CD14-positive monocyte (primary cell): ENCODE data around the gene PLXDC1. TPM values are rescaled to one million over a fixed set of nuclear protein-coding genes. Genes with fewer than 3 reads are reported as not detected.
"Not testable (repeated sequence)": the region's sequence is repeated elsewhere in the genome, so short reads cannot be mapped to it uniquely, and the experiment has no call there.

ENCODE experiments used
- DNase-seq, 3 donors: peaks; one replicate each; pipeline ENCODE4 v3.0.0-alpha.2; 2011 to 2022
- H2AFZ ChIP-seq: 2 replicates; pipeline ENCODE4 v1.6.0; 2012; ENCODE audit warnings: mild to moderate bottlenecking, low read depth, low read length, inconsistent platforms; ENCODE audit not compliant: insufficient read depth, poor library complexity, severe bottlenecking
- H3K27ac ChIP-seq, 2 donors: 1 replicate in 1 of 2; 2 replicates in 1 of 2; pipeline ENCODE4 v1.5.1; 2012 to 2013; ENCODE audit warnings: low read length in 2 of 2, control low read depth in 1 of 2, inconsistent platforms in 1 of 2, low read depth in 1 of 2, mild to moderate bottlenecking in 1 of 2
- H3K27me3 ChIP-seq, 2 donors: one replicate each; pipeline versions ENCODE4 v1.6.0 to v1.6.1; 2011 to 2013; ENCODE audit warnings: low read length in 2 of 2; ENCODE audit not compliant: control insufficient read depth in 2 of 2, insufficient read depth in 2 of 2
- H3K36me3 ChIP-seq, 2 donors: replicated peaks in 1 of 2; 1 replicate in 1 of 2; 2 replicates in 1 of 2; pipeline versions ENCODE4 v1.5.1 to v1.6.1; 2012 to 2013; ENCODE audit warnings: low read length in 2 of 2, control low read depth in 1 of 2, inconsistent platforms in 1 of 2, mild to moderate bottlenecking in 1 of 2; ENCODE audit not compliant: insufficient read depth in 2 of 2, control insufficient read depth in 1 of 2
- H3K4me1 ChIP-seq, 2 donors: 1 replicate in 1 of 2; 2 replicates in 1 of 2; pipeline versions ENCODE4 v1.5.1 to v1.6.1; 2012 to 2013; ENCODE audit warnings: low read length in 2 of 2, control low read depth in 1 of 2, inconsistent platforms in 1 of 2, mild to moderate bottlenecking in 1 of 2, moderate library complexity in 1 of 2; ENCODE audit not compliant: insufficient read depth in 2 of 2, control insufficient read depth in 1 of 2
- H3K4me2 ChIP-seq: replicated peaks from 2 replicates; pipeline ENCODE3; 2012; ENCODE audit warnings: low read length, moderate library complexity, mild to moderate bottlenecking; ENCODE audit not compliant: poor library complexity, severe bottlenecking; ENCODE audit errors: extremely low read depth
- H3K4me3 ChIP-seq, 3 experiments: fragments of 200-600 bp in 1 of 3; sonication (generic) in 1 of 3; replicated peaks in 1 of 3; 1 replicate in 2 of 3; 2 replicates in 1 of 3; pipeline ENCODE4 v1.5.1; 2011 to 2013; ENCODE audit warnings: low read length in 3 of 3, mild to moderate bottlenecking in 3 of 3, control low read depth in 2 of 3, low read depth in 2 of 3, inconsistent platforms in 1 of 3, moderate library complexity in 1 of 3
- H3K79me2 ChIP-seq: 2 replicates; pipeline ENCODE4 v1.6.0; 2012; ENCODE audit warnings: mild to moderate bottlenecking, control low read depth, inconsistent platforms, low read length, moderate library complexity; ENCODE audit not compliant: insufficient read depth
- H3K9ac ChIP-seq: 2 replicates; pipeline ENCODE4 v1.6.0; 2017; ENCODE audit warnings: low read length, mild to moderate bottlenecking; ENCODE audit not compliant: insufficient read depth, poor library complexity, severe bottlenecking
- H3K9me3 ChIP-seq, 2 donors: replicated peaks in 1 of 2; 1 replicate in 1 of 2; 2 replicates in 1 of 2; pipeline versions ENCODE4 v1.5.1 to v1.6.1; 2012 to 2013; ENCODE audit warnings: low read length in 2 of 2, control low read depth in 1 of 2; ENCODE audit not compliant: control insufficient read depth in 1 of 2, insufficient read depth in 1 of 2
- H4K20me1 ChIP-seq: 2 replicates; pipeline ENCODE4 v1.6.0; 2012; ENCODE audit warnings: mild to moderate bottlenecking, low read length, control low read depth, moderate library complexity; ENCODE audit not compliant: insufficient read depth
- H3K27ac Mint-ChIP-seq, 7 donors: one replicate each; pipeline ENCODE4 v1.8.0; 2020; ENCODE audit warnings: mild to moderate bottlenecking in 7 of 7, mixed read lengths in 7 of 7, moderate library complexity in 6 of 7, inconsistent platforms in 2 of 7
- H3K27me3 Mint-ChIP-seq, 3 donors: one replicate each; pipeline ENCODE4 v1.8.0; 2021 to 2022; ENCODE audit warnings: low read depth in 3 of 3, mild to moderate bottlenecking in 3 of 3, mixed read lengths in 3 of 3, moderate library complexity in 3 of 3, inconsistent platforms in 1 of 3
- H3K36me3 Mint-ChIP-seq, 2 donors: one replicate each; pipeline ENCODE4 v1.8.0; 2020; ENCODE audit warnings: mixed read lengths in 2 of 2, inconsistent platforms in 1 of 2, mild to moderate bottlenecking in 1 of 2
- H3K4me1 Mint-ChIP-seq: one replicate; pipeline ENCODE4 v1.8.0; 2020; ENCODE audit warnings: mild to moderate bottlenecking, mixed read lengths
- H3K4me3 Mint-ChIP-seq, 2 donors: one replicate each; pipeline ENCODE4 v1.8.0; 2020; ENCODE audit warnings: mild to moderate bottlenecking in 2 of 2, mixed read lengths in 2 of 2, moderate library complexity in 1 of 2
- H3K9me3 Mint-ChIP-seq, 7 donors: one replicate each; pipeline ENCODE4 v1.8.0; 2020 to 2022; ENCODE audit warnings: mixed read lengths in 7 of 7, mild to moderate bottlenecking in 6 of 7, moderate library complexity in 6 of 7, inconsistent platforms in 2 of 7
- WGBS: methylation state at CpG from one replicate; pipeline ENCODE4 v1.1.5; 2013; ENCODE audit warnings: missing lambda C conversion rate; ENCODE audit not compliant: insufficient coverage; 5-methylcytosine and 5-hydroxymethylcytosine counted together
- intact Hi-C, 2 donors: fragments of 100-400 bp; cut with micrococcal nuclease; formaldehyde crosslinking; loops; one replicate each; pipeline versions ENCODE4 v1.15.0 to v1.15.1; 2023
- polyA plus RNA-seq, 3 donors: library from polyadenylated mRNA; depleted of rRNA in 1 of 3; unstranded in 2 of 3; stranded (reverse) in 1 of 3; fragments of 300-500 nt in 2 of 3; fragments of >200 nt in 1 of 3; fragmentation: Illumina TruSeq in 2 of 3; gene quantifications; 1 replicate in 2 of 3; 2 replicates in 1 of 3; pipeline ENCODE4 v1.2.3, GENCODE V29; 2012 to 2021
- TF ChIP-seq, protein P1 (sequence below): fragments of 200-600 bp; IDR thresholded peaks from one replicate; pipeline ENCODE4 v1.8.0; 2022; ENCODE audit warnings: antibody characterized with exemption, mild to moderate bottlenecking

The PLXDC1 gene
- polyA plus RNA-seq, 3 donors = 0.21 TPM; not detected in 2

DNA sequence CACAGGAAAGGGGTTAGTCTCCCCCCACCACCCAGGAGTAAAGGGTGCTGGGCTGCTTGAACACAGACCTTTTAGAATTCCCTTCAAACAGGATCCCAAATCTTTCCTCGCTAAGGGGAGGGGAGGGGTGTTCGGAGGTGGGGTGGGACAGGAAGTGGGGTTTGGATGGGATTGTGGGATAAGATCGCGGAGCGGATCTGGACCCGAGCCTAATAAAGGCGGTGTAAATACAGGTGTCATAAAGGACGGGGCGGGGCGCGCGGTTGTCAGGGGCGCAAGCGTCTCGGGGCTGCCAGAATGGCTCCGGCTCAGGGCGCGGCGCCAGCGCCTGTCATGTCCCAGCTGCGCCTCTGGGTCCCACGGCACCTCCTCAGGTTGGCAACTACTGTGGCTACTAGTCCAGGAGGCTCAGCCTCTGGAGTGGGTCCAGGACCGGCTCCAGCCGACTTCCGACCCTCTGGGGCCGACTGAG lies 124.4 kb downstream of the PLXDC1 start:
- H3K36me3 Mint-ChIP-seq = peaks cover 0 to 5% of the 10 kb centered on the region in 2 donors
- no peaks in the 10 kb centered on the region for H3K36me3 ChIP-seq
- no peaks in the 10 kb centered on the region for H3K79me2 ChIP-seq
- TF ChIP-seq, protein P1, sequence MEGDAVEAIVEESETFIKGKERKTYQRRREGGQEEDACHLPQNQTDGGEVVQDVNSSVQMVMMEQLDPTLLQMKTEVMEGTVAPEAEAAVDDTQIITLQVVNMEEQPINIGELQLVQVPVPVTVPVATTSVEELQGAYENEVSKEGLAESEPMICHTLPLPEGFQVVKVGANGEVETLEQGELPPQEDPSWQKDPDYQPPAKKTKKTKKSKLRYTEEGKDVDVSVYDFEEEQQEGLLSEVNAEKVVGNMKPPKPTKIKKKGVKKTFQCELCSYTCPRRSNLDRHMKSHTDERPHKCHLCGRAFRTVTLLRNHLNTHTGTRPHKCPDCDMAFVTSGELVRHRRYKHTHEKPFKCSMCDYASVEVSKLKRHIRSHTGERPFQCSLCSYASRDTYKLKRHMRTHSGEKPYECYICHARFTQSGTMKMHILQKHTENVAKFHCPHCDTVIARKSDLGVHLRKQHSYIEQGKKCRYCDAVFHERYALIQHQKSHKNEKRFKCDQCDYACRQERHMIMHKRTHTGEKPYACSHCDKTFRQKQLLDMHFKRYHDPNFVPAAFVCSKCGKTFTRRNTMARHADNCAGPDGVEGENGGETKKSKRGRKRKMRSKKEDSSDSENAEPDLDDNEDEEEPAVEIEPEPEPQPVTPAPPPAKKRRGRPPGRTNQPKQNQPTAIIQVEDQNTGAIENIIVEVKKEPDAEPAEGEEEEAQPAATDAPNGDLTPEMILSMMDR = no peak
- H3K9ac ChIP-seq = no peak overlapping the region
- H3K4me3 Mint-ChIP-seq = peak overlapping the region in 1 of 2 donors; percentile 69
- peaks cover 7% of the 10 kb centered on the region for H3K4me1 Mint-ChIP-seq
- H2AFZ ChIP-seq = no peak overlapping the region
- intact Hi-C loops = no loop called here
- no peak overlapping the region for H3K27ac Mint-ChIP-seq
- H3K4me1 ChIP-seq = peaks cover 3 to 7% of the 10 kb centered on the region in 2 donors
- H3K27ac ChIP-seq = no peak overlapping the region
- peaks cover 27 to 51% (median 39%) of the 10 kb centered on the region in 3 donors for H3K27me3 Mint-ChIP-seq
- no peaks in the 10 kb centered on the region for H4K20me1 ChIP-seq
- H3K4me3 ChIP-seq = no peak overlapping the region
- peaks cover 0 to 13% (median 0%) of the 10 kb centered on the region in 7 donors for H3K9me3 Mint-ChIP-seq
- H3K27me3 ChIP-seq = peaks cover 23 to 32% of the 10 kb centered on the region in 2 donors
- H3K4me2 ChIP-seq = no peak overlapping the region
- WGBS = 1% methylated on average over 23 of the region's 26 CpGs
- no peaks in the 10 kb centered on the region for H3K9me3 ChIP-seq
- no peak for DNase-seq

DNA sequence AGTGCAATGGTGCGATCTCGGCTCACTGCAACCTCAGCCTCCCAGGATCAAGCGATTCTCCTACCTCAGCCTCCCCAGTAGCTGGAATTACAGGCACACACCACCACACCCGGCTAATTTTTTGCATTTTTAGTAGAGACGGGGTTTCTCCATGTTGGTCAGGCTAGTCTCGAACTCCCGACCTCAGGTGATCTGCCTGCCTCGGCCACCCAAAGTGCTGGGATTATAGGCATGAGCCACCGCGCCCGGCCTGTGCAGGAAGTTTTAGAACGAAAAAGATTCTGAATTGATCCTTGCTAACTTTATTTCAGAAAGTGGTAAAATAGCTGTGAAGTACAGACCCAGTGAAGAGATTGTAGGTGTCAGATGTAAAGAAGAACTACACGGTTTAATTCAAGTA lies 125.1 kb downstream of the PLXDC1 start:
- 89% methylated on average over 5 of the region's 13 CpGs for WGBS

More for the DNA sequence above, 125.1 kb downstream of the PLXDC1 start:
- Mint-ChIP-seq H3K9me3 (peaks cover 0 to 13% (median 0%) of the 10 kb centered on the region in 7 donors), H3K27me3 (peaks cover 27 to 48% (median 39%) of the 10 kb centered on the region in 3 donors), H3K4me3 (peak overlapping the region in 1 of 2 donors; percentile 69)
- intact Hi-C loops, H3K27ac ChIP-seq, H3K36me3 Mint-ChIP-seq, H3K27ac Mint-ChIP-seq, H4K20me1 ChIP-seq, H2AFZ ChIP-seq, H3K79me2 ChIP-seq, H3K36me3 ChIP-seq, H3K4me1 Mint-ChIP-seq, DNase-seq, H3K9ac ChIP-seq, H3K4me1 ChIP-seq, H3K9me3 ChIP-seq, H3K4me3 ChIP-seq, H3K4me2 ChIP-seq: not testable (repeated sequence)
- peaks cover 23 to 32% of the 10 kb centered on the region in 2 donors for H3K27me3 ChIP-seq
